Duodenal mucosa (tissue), 2 donors: ENCODE data around the gene CRKL.
"Not testable (repeated sequence)": the region's sequence is repeated elsewhere in the genome, so short reads cannot be mapped to it uniquely, and the experiment has no call there.

Experiments used
- H3K27ac ChIP-seq: one replicate; pipeline ENCODE4 v1.7.0; 2013; ENCODE audit warnings: low read depth, low read length
- H3K27me3 ChIP-seq, 2 donors: one replicate each; pipeline ENCODE4 v1.7.0; 2013; ENCODE audit warnings: low read length in 2 of 2, control low read depth in 1 of 2; ENCODE audit not compliant: insufficient read depth in 2 of 2, control insufficient read depth in 1 of 2
- H3K36me3 ChIP-seq, 2 donors: one replicate each; pipeline ENCODE4 v1.7.0; 2013; ENCODE audit warnings: low read length in 2 of 2, control low read depth in 1 of 2; ENCODE audit not compliant: insufficient read depth in 2 of 2, control insufficient read depth in 1 of 2
- H3K4me1 ChIP-seq, 2 donors: one replicate each; pipeline ENCODE4 v1.7.0; 2013; ENCODE audit warnings: low read length in 2 of 2, control low read depth in 1 of 2; ENCODE audit not compliant: insufficient read depth in 2 of 2, control insufficient read depth in 1 of 2
- H3K4me3 ChIP-seq, 2 donors: one replicate each; pipeline ENCODE4 v1.7.0; 2013; ENCODE audit warnings: low read length in 2 of 2, low read depth in 1 of 2
- H3K9ac ChIP-seq, 2 donors: one replicate each; pipeline ENCODE4 v1.7.0; 2013; ENCODE audit warnings: low read length in 2 of 2, low read depth in 1 of 2
- H3K9me3 ChIP-seq, 2 donors: one replicate each; pipeline ENCODE4 v1.7.0; 2013; ENCODE audit warnings: low read length in 2 of 2, control low read depth in 1 of 2; ENCODE audit not compliant: control insufficient read depth in 1 of 2

The CRKL gene

GRCh38 chr22:20884454-20884853 is 32.8 kb upstream of the CRKL start:
- Histone ChIP-seq H3K27me3 (no peaks in the 10 kb centered on the region), H3K9me3 (no peaks in the 10 kb centered on the region), H3K4me3 (no peak overlapping the region), H3K9ac (peak overlapping the region in 1 of 2 donors; percentile 12), H3K4me1 (peaks cover 11 to 23% of the 10 kb centered on the region in 2 donors), H3K36me3 (peaks cover 31 to 58% of the 10 kb centered on the region in 2 donors), H3K27ac (no peak overlapping the region)

- H3K36me3 ChIP-seq, result peaks cover 31 to 64% of the 10 kb centered on the region in 2 donors
Measured at GRCh38 chr22:20885017-20885556, 32.1 kb upstream of the CRKL start.

GRCh38 chr22:20885557-20886323 is 31.5 kb upstream of the CRKL start:
- H3K9me3 ChIP-seq, result no peaks in the 10 kb centered on the region
- H3K4me3 ChIP-seq, result peak overlapping the region; percentile 34 to 39
- peaks cover 31 to 62% of the 10 kb centered on the region in 2 donors for H3K36me3 ChIP-seq
- no peaks in the 10 kb centered on the region for H3K27me3 ChIP-seq
- peak overlapping the region; percentile 28 to 67 for H3K9ac ChIP-seq
- peaks cover 11 to 23% of the 10 kb centered on the region in 2 donors for H3K4me1 ChIP-seq
- H3K27ac ChIP-seq, result peak overlapping the region; percentile 60

More at GRCh38 chr22:20885017-20885556, 32.1 kb upstream of the CRKL start:
- Histone ChIP-seq H3K9me3 (no peaks in the 10 kb centered on the region), H3K4me3 (peak overlapping the region in 1 of 2 donors; percentile 41), H3K4me1 (peaks cover 11 to 23% of the 10 kb centered on the region in 2 donors), H3K9ac (peak overlapping the region; percentile 28 to 67), H3K27ac (no peak overlapping the region), H3K27me3 (no peaks in the 10 kb centered on the region)

- H3K9ac ChIP-seq, result no peak overlapping the region
- no peaks in the 10 kb centered on the region for H3K9me3 ChIP-seq
- no peak overlapping the region for H3K27ac ChIP-seq
- no peaks in the 10 kb centered on the region for H3K27me3 ChIP-seq
- peaks cover 22 to 49% of the 10 kb centered on the region in 2 donors for H3K36me3 ChIP-seq
- no peak overlapping the region for H3K4me3 ChIP-seq
- H3K4me1 ChIP-seq, result peaks cover 11 to 23% of the 10 kb centered on the region in 2 donors
Measured at GRCh38 chr22:20887375-20887774, 29.8 kb upstream of the CRKL start.

GRCh38 chr22:20889025-20889704 is 28.0 kb upstream of the CRKL start:
- Histone ChIP-seq H3K27ac (no peak overlapping the region), H3K36me3 (peaks cover 13 to 36% of the 10 kb centered on the region in 2 donors), H3K9me3 (no peaks in the 10 kb centered on the region)

GRCh38 chr22:20889904-20890540 is 27.2 kb upstream of the CRKL start:
- Histone ChIP-seq H3K4me3 (no peak overlapping the region), H3K36me3 (peaks cover 13 to 32% of the 10 kb centered on the region in 2 donors), H3K9me3 (no peaks in the 10 kb centered on the region), H3K9ac (no peak overlapping the region), H3K4me1 (peaks cover 8% of the 10 kb centered on the region in 2 donors), H3K27ac (no peak overlapping the region), H3K27me3 (no peaks in the 10 kb centered on the region)

More at GRCh38 chr22:20889025-20889704, 28.0 kb upstream of the CRKL start:
- Histone ChIP-seq H3K9ac (no peak overlapping the region), H3K4me3 (no peak overlapping the region), H3K27me3 (no peaks in the 10 kb centered on the region), H3K4me1 (peaks cover 11 to 16% of the 10 kb centered on the region in 2 donors)

- no peak overlapping the region for H3K4me3 ChIP-seq
- peaks cover 13 to 32% of the 10 kb centered on the region in 2 donors for H3K36me3 ChIP-seq
- H3K4me1 ChIP-seq, result peaks cover 0 to 4% of the 10 kb centered on the region in 2 donors
- H3K27me3 ChIP-seq, result no peaks in the 10 kb centered on the region
- no peak overlapping the region for H3K9ac ChIP-seq
- H3K27ac ChIP-seq, result no peak overlapping the region
- no peaks in the 10 kb centered on the region for H3K9me3 ChIP-seq
Measured at GRCh38 chr22:20890975-20891374, 26.2 kb upstream of the CRKL start.

GRCh38 chr22:20897737-20898136 is 19.5 kb upstream of the CRKL start:
- not testable (repeated sequence) for H3K9me3 ChIP-seq, H3K27ac ChIP-seq, H3K27me3 ChIP-seq, H3K4me1 ChIP-seq, H3K36me3 ChIP-seq, H3K4me3 ChIP-seq, H3K9ac ChIP-seq

- no peak overlapping the region for H3K4me3 ChIP-seq
- no peaks in the 10 kb centered on the region for H3K27me3 ChIP-seq
- H3K9ac ChIP-seq, result no peak overlapping the region
- H3K9me3 ChIP-seq, result no peaks in the 10 kb centered on the region
- H3K36me3 ChIP-seq, result no peaks in the 10 kb centered on the region
- no peak overlapping the region for H3K27ac ChIP-seq
- H3K4me1 ChIP-seq, result no peaks in the 10 kb centered on the region
Measured at GRCh38 chr22:20899827-20900423, 17.3 kb upstream of the CRKL start.
